AG04450 (cell line): ENCODE results near the gene PARD3. TPM values are rescaled to one million over a fixed set of nuclear protein-coding genes. Genes with fewer than 3 reads are reported as not detected.

Experiments
- CTCF ChIA-PET: fragments of 300-600, 350-600 bp; formaldehyde crosslinking; extraction: SDS; loops from one replicate; lab custom pipeline; 2022; ENCODE audit warnings: antibody characterized with exemption, inconsistent platforms; lab: Charles Lee
- POLR2A ChIA-PET: fragments of 350-600 bp; formaldehyde crosslinking; extraction: SDS; loops from one replicate; lab custom pipeline; 2021; ENCODE audit warnings: antibody characterized with exemption, inconsistent platforms; lab: Yijun Ruan, JAX
- DNase-seq: peaks from one replicate; pipeline ENCODE4 v3.0.0-alpha.2; 2011; ENCODE audit warnings: low read depth, low spot score
- H3K27ac ChIP-seq: one replicate; pipeline ENCODE4 v1.5.1; 2012; ENCODE audit warnings: low read depth, low read length, control low read depth
- H3K27me3 ChIP-seq: one replicate; pipeline ENCODE4 v1.6.0; 2012; ENCODE audit warnings: low read length; ENCODE audit not compliant: control insufficient read depth, insufficient read depth
- H3K4me3 ChIP-seq: 2 replicates; pipeline ENCODE4 v1.5.1; 2011; ENCODE audit warnings: mild to moderate bottlenecking, low read depth, low read length, control low read depth
- H3K9me3 ChIP-seq: 2 replicates; pipeline ENCODE4 v1.5.1; 2012; ENCODE audit warnings: low read length; ENCODE audit not compliant: control insufficient read depth, insufficient read depth
- polyA plus RNA-seq: library from polyadenylated mRNA; depleted of rRNA; stranded (reverse); fragments of >200 nt; gene quantifications from 2 replicates; pipeline ENCODE4 v1.2.3, GENCODE V29; 2011
- TF ChIP-seq, protein P1 (sequence below): IDR thresholded peaks from 2 replicates; pipeline ENCODE4 v1.5.1; 2011; ENCODE audit warnings: low read depth, low read length, control low read depth, inconsistent platforms

PARD3 gene
- polyA plus RNA-seq, 1 experiment: 43.1 TPM

DNA sequence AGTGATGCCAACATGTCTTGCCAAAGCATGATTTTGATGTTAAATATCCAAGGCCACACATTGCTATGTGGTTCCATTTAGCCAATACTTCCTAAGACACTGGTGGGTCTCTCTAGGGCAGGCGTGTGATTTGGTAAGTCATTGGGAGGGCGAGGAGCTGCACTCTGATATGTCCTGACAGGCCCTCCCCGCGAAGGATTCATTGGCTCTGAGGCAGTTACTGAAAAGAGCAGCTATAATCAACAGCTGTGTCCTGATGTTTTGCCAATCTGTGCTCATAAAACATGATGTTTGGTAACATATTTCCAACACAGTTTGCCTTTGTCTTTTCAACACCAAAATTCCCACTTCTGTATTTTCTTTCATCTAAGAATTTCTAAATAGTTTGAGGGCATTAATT, 646.7 kb downstream of the PARD3 start:
- Histone ChIP-seq H3K27ac (no peak overlapping the region), H3K9me3 (no peaks in the 10 kb centered on the region), H3K4me3 (no peak overlapping the region), H3K27me3 (no peaks in the 10 kb centered on the region)
- ChIA-PET POLR2A (interaction anchor here (1.4 kb wide), 1 partner anchor 14 kb away, joined by 3 read pairs; no protein-coding TSS in a partner anchor), CTCF (interaction anchor here (0.6 kb wide), 1 partner anchor 858 kb away, joined by 3 read pairs; no protein-coding TSS in a partner anchor)
- TF ChIP-seq, protein P1, sequence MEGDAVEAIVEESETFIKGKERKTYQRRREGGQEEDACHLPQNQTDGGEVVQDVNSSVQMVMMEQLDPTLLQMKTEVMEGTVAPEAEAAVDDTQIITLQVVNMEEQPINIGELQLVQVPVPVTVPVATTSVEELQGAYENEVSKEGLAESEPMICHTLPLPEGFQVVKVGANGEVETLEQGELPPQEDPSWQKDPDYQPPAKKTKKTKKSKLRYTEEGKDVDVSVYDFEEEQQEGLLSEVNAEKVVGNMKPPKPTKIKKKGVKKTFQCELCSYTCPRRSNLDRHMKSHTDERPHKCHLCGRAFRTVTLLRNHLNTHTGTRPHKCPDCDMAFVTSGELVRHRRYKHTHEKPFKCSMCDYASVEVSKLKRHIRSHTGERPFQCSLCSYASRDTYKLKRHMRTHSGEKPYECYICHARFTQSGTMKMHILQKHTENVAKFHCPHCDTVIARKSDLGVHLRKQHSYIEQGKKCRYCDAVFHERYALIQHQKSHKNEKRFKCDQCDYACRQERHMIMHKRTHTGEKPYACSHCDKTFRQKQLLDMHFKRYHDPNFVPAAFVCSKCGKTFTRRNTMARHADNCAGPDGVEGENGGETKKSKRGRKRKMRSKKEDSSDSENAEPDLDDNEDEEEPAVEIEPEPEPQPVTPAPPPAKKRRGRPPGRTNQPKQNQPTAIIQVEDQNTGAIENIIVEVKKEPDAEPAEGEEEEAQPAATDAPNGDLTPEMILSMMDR: no peak
- no peak for DNase-seq

- Histone ChIP-seq H3K27ac (no peak overlapping the region), H3K4me3 (no peak overlapping the region), H3K27me3 (no peaks in the 10 kb centered on the region), H3K9me3 (no peaks in the 10 kb centered on the region)
- TF ChIP-seq, protein P1: no peak
- ChIA-PET CTCF (no interaction called here), POLR2A (no interaction called here)
- DNase-seq: no peak
Measured at GRCh38 chr10:34166823-34167222, 648.3 kb downstream of the PARD3 start.

DNA sequence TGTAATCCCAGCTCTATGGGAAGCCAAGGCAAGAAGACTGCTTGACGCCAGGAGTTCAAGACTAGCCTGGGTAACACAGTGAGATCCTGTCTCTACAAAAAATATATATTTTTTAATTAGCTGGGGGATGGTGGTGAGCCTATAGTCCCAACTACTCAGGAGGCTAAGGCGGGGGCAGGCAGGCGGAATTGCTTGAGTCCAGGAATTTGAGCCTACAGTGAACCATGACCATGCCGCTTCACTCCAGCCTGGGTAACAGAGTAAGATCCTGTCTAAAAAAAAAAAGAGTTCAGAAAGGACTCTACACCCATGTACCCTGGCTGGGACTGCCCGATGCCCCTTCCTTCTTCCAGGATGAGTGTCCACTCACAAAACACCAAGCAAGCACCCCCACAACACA, 648.7 kb downstream of the PARD3 start:
- ChIA-PET CTCF (no interaction called here), POLR2A (no interaction called here)
- Histone ChIP-seq H3K9me3 (no peaks in the 10 kb centered on the region), H3K27me3 (no peaks in the 10 kb centered on the region), H3K4me3 (no peak overlapping the region), H3K27ac (no peak overlapping the region)
- no peak for DNase-seq
- TF ChIP-seq, protein P1: no peak

GRCh38 chr10:34164029-34164428, 651.1 kb downstream of the PARD3 start:
- Histone ChIP-seq H3K27me3 (no peaks in the 10 kb centered on the region), H3K9me3 (no peaks in the 10 kb centered on the region), H3K27ac (no peak overlapping the region), H3K4me3 (no peak overlapping the region)
- DNase-seq: no peak
- CTCF ChIA-PET: no interaction called here
- TF ChIP-seq, protein P1: no peak
- POLR2A ChIA-PET: no interaction called here

DNA sequence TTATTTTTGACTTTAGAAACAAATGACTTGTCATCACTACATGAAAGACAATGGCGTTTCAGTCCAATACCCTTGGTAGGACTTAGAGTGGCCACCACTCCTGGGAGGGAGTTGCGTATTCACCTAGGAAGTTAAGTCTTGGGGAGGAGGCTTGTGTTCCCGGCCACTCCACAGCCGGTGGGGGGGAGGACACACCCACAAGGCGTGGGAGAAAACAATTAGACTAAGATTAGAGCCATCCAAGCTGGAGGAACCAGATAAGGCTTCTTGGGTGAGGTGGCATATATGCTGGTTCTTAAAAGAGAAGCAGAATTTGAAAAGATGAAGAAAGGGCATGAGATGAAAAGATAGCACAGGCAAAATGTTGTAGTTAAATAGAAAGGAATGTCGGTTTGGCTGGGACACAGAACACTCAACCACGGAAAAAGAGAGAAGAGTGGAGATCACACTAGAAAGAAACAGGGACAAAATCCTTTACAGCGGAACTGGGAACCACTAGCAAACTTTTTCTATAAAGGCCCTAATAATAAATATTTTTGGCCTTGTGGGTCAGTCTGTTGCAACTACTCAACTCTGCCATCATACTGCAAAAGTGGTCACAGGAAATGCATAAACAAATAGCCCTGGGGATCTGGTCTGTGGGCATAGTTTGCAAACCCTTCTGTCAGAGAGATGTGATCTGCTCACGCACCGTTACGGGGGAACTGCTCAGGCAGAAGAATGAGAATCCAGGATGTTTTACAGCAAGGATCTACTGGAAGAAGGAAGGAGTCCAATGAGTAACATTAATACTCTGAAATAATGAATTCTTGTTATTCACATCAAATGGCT, 651.8 kb downstream of the PARD3 start:
- H3K4me3 ChIP-seq: no peak overlapping the region
- no peak for DNase-seq
- no peaks in the 10 kb centered on the region for H3K9me3 ChIP-seq
- ChIA-PET POLR2A (no interaction called here), CTCF (no interaction called here)
- TF ChIP-seq, protein P1: no peak
- H3K27me3 ChIP-seq: no peaks in the 10 kb centered on the region
- no peak overlapping the region for H3K27ac ChIP-seq
